ENCODE measurements around the gene PPP1R14C. TPM values are rescaled to one million over a fixed set of nuclear protein-coding genes. Genes with fewer than 3 reads are reported as not detected.

Gene PPP1R14C
- total and polyA plus RNA-seq, 2 experiments from 2014 or later: 1.1 to 1.4 TPM

DNA sequence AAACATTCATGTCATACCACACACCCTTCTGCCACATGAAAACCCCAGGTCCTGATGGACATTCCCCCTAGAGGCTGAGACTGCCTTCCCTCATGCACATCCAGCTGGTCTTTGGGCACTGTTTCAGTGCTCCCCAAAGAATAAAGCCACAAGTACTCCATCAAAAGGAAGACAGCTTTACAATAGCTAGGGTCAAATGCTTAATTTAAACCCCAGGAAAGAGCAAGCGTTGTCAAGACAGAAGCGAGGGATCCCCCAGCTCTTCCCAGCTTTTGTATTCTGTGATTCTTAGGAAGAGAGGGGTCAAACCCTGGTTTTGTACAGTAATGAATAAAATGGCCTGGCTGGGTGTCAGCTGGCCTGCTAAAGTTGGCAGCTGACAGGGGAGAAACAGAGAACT, 143.6 kb downstream of the PPP1R14C start:
- H3K9me3 Mint-ChIP-seq: peaks cover 10% of the 10 kb centered on the region; the same call in 1 of the 3 replicates
- Histone ChIP-seq H4K20me1 (replicated peaks; ENCODE audit: insufficient read depth) (no peaks in the 10 kb centered on the region), H3F3A (replicated peaks; ENCODE audit: low read depth) (no peaks in the 10 kb centered on the region), H3K27ac (ENCODE audit: low read depth) (no peak overlapping the region), H3K4me2 (no peak overlapping the region), H3K36me3 (ENCODE audit: insufficient read depth) (no peaks in the 10 kb centered on the region), H3K4me3 (no peak overlapping the region), H2AFZ (no peak overlapping the region), H3K27me3 (ENCODE audit: insufficient read depth) (no peaks in the 10 kb centered on the region), H3K4me1 (ENCODE audit: insufficient read depth) (no peaks in the 10 kb centered on the region), H3K79me2 (replicated peaks; ENCODE audit: insufficient read depth) (no peaks in the 10 kb centered on the region), H3K9me2 (ENCODE audit: insufficient read depth) (peaks cover 9% of the 10 kb centered on the region; the same call in 1 of the 2 replicates)
- ATAC-seq: no peak
- no peaks in the 10 kb centered on the region for H3K4me1 Mint-ChIP-seq
- H3K27ac Mint-ChIP-seq: no peak overlapping the region
- no peak overlapping the region for H3K4me3 Mint-ChIP-seq
- DNase-seq (ENCODE audit: low spot score): no peak
- H3K36me3 Mint-ChIP-seq (ENCODE audit: low read depth): no peaks in the 10 kb centered on the region; the same call in 2 of the 3 replicates
- TF ChIP-seq EZH2phosphoT487 (IDR thresholded peaks at IDR 0.05; ENCODE audit: unreplicated experiment) (no peak), ZNF114 (CRISPR knock-in tag; IDR thresholded peaks at IDR 0.05) (no peak), POLR2AphosphoS5 (IDR thresholded peaks at IDR 0.05; ENCODE audit: low read depth) (no peak), EZH2 (IDR thresholded peaks at IDR 0.05; ENCODE audit: low read depth, unreplicated experiment) (no peak), ZNF331 (CRISPR knock-in tag; IDR thresholded peaks at IDR 0.05; ENCODE audit: low read depth) (no peak), STAT1 (IDR thresholded peaks at IDR 0.05; ENCODE audit: unreplicated experiment) (no peak), NANOG (IDR thresholded peaks at IDR 0.05; ENCODE audit: borderline replicate concordance) (no peak), JUNB (IDR thresholded peaks at IDR 0.05; ENCODE audit: unreplicated experiment) (no peak), CREB1 (CRISPR knock-in tag; IDR thresholded peaks at IDR 0.05; ENCODE audit: low read depth) (no peak)
- TF ChIP-seq, protein P1, sequence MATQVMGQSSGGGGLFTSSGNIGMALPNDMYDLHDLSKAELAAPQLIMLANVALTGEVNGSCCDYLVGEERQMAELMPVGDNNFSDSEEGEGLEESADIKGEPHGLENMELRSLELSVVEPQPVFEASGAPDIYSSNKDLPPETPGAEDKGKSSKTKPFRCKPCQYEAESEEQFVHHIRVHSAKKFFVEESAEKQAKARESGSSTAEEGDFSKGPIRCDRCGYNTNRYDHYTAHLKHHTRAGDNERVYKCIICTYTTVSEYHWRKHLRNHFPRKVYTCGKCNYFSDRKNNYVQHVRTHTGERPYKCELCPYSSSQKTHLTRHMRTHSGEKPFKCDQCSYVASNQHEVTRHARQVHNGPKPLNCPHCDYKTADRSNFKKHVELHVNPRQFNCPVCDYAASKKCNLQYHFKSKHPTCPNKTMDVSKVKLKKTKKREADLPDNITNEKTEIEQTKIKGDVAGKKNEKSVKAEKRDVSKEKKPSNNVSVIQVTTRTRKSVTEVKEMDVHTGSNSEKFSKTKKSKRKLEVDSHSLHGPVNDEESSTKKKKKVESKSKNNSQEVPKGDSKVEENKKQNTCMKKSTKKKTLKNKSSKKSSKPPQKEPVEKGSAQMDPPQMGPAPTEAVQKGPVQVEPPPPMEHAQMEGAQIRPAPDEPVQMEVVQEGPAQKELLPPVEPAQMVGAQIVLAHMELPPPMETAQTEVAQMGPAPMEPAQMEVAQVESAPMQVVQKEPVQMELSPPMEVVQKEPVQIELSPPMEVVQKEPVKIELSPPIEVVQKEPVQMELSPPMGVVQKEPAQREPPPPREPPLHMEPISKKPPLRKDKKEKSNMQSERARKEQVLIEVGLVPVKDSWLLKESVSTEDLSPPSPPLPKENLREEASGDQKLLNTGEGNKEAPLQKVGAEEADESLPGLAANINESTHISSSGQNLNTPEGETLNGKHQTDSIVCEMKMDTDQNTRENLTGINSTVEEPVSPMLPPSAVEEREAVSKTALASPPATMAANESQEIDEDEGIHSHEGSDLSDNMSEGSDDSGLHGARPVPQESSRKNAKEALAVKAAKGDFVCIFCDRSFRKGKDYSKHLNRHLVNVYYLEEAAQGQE (IDR thresholded peaks at IDR 0.05; ENCODE audit: unreplicated experiment): no peak
- TF ChIP-seq, protein P2, sequence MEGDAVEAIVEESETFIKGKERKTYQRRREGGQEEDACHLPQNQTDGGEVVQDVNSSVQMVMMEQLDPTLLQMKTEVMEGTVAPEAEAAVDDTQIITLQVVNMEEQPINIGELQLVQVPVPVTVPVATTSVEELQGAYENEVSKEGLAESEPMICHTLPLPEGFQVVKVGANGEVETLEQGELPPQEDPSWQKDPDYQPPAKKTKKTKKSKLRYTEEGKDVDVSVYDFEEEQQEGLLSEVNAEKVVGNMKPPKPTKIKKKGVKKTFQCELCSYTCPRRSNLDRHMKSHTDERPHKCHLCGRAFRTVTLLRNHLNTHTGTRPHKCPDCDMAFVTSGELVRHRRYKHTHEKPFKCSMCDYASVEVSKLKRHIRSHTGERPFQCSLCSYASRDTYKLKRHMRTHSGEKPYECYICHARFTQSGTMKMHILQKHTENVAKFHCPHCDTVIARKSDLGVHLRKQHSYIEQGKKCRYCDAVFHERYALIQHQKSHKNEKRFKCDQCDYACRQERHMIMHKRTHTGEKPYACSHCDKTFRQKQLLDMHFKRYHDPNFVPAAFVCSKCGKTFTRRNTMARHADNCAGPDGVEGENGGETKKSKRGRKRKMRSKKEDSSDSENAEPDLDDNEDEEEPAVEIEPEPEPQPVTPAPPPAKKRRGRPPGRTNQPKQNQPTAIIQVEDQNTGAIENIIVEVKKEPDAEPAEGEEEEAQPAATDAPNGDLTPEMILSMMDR (conservative IDR thresholded peaks at IDR 0.05; ENCODE audit: low read depth in 2 of 2): no peak
- TF ChIP-seq, protein P3, sequence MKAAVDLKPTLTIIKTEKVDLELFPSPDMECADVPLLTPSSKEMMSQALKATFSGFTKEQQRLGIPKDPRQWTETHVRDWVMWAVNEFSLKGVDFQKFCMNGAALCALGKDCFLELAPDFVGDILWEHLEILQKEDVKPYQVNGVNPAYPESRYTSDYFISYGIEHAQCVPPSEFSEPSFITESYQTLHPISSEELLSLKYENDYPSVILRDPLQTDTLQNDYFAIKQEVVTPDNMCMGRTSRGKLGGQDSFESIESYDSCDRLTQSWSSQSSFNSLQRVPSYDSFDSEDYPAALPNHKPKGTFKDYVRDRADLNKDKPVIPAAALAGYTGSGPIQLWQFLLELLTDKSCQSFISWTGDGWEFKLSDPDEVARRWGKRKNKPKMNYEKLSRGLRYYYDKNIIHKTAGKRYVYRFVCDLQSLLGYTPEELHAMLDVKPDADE (IDR thresholded peaks at IDR 0.05): no peak
- TF ChIP-seq, protein P4, sequence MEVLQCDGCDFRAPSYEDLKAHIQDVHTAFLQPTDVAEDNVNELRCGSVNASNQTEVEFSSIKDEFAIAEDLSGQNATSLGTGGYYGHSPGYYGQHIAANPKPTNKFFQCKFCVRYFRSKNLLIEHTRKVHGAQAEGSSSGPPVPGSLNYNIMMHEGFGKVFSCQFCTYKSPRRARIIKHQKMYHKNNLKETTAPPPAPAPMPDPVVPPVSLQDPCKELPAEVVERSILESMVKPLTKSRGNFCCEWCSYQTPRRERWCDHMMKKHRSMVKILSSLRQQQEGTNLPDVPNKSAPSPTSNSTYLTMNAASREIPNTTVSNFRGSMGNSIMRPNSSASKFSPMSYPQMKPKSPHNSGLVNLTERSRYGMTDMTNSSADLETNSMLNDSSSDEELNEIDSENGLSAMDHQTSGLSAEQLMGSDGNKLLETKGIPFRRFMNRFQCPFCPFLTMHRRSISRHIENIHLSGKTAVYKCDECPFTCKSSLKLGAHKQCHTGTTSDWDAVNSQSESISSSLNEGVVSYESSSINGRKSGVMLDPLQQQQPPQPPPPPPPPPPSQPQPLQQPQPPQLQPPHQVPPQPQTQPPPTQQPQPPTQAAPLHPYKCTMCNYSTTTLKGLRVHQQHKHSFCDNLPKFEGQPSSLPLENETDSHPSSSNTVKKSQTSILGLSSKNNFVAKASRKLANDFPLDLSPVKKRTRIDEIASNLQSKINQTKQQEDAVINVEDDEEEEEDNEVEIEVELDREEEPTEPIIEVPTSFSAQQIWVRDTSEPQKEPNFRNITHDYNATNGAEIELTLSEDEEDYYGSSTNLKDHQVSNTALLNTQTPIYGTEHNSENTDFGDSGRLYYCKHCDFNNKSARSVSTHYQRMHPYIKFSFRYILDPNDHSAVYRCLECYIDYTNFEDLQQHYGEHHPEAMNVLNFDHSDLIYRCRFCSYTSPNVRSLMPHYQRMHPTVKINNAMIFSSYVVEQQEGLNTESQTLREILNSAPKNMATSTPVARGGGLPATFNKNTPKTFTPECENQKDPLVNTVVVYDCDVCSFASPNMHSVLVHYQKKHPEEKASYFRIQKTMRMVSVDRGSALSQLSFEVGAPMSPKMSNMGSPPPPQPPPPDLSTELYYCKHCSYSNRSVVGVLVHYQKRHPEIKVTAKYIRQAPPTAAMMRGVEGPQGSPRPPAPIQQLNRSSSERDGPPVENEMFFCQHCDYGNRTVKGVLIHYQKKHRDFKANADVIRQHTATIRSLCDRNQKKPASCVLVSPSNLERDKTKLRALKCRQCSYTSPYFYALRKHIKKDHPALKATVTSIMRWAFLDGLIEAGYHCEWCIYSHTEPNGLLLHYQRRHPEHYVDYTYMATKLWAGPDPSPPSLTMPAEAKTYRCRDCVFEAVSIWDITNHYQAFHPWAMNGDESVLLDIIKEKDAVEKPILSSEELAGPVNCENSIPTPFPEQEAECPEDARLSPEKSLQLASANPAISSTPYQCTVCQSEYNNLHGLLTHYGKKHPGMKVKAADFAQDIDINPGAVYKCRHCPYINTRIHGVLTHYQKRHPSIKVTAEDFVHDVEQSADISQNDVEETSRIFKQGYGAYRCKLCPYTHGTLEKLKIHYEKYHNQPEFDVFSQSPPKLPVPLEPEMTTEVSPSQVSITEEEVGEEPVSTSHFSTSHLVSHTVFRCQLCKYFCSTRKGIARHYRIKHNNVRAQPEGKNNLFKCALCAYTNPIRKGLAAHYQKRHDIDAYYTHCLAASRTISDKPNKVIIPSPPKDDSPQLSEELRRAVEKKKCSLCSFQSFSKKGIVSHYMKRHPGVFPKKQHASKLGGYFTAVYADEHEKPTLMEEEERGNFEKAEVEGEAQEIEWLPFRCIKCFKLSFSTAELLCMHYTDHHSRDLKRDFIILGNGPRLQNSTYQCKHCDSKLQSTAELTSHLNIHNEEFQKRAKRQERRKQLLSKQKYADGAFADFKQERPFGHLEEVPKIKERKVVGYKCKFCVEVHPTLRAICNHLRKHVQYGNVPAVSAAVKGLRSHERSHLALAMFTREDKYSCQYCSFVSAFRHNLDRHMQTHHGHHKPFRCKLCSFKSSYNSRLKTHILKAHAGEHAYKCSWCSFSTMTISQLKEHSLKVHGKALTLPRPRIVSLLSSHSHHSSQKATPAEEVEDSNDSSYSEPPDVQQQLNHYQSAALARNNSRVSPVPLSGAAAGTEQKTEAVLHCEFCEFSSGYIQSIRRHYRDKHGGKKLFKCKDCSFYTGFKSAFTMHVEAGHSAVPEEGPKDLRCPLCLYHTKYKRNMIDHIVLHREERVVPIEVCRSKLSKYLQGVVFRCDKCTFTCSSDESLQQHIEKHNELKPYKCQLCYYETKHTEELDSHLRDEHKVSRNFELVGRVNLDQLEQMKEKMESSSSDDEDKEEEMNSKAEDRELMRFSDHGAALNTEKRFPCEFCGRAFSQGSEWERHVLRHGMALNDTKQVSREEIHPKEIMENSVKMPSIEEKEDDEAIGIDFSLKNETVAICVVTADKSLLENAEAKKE (CRISPR knock-in tag; IDR thresholded peaks at IDR 0.05): no peak
- peaks cover 3% of the 10 kb centered on the region for H3K27me3 Mint-ChIP-seq (ENCODE audit: insufficient read depth, low read depth, poor library complexity)
